B cell (primary cell): Measurements from ENCODE around the gene CACNA2D2.

ENCODE experiments used
- CTCF ChIP-seq: fragments of 200-600 bp; IDR thresholded peaks from one replicate; pipeline ENCODE4 v1.8.0; 2022; ENCODE audit warnings: antibody characterized with exemption, mild to moderate bottlenecking
- EZH2 ChIP-seq: IDR thresholded peaks from 2 replicates; pipeline ENCODE4 v1.6.1; 2012; ENCODE audit warnings: borderline replicate concordance, low read depth, mild to moderate bottlenecking, moderate library complexity, low read length; ENCODE audit not compliant: insufficient read depth, poor library complexity, severe bottlenecking

GRCh38 chr3:50410185-50410584 lies 93.2 kb downstream of the CACNA2D2 start:
- TF ChIP-seq CTCF (no peak), EZH2 (no peak)
